ENCODE data around the gene KDM2B.

The KDM2B gene

GRCh38 chr12:121558956-121559355 is 21.9 kb downstream of the KDM2B start:
- DNase-seq, result no peak

DNA sequence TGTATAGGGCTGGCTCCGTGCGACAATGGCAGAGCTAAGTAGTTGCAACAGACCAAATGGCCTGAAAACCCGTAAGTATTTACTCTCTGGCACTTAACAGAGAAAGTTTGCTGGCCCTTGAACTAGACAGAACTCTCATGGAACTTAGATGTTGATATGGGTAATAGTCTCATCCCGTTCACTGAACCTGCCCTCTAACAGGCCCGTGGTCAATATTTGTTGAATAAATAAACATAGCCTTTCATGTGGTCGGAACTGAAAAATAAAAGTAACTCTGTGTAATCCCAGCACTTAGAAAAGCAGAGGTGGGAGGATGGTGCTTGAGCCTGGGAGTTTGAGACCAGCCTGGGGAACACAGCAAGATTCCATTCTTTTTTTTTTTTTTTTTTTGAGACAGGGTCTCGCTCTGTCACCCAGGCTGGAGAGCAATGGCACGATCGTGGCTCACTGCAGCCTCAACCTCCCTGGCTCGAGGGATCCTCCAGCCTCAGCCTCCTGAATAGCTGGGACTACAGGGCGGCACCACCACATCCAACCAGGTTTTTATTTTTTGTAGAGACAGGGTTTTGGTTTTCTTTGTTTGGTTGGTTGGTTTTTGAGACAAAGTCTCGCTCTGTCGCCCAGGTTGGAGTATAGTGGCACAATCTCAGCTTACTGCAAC is 29.7 kb downstream of the KDM2B start:
- DNase-seq, result no peak

- DNase-seq, result no peak
Measured at GRCh38 chr12:121549075-121549474, 31.7 kb downstream of the KDM2B start.

DNA sequence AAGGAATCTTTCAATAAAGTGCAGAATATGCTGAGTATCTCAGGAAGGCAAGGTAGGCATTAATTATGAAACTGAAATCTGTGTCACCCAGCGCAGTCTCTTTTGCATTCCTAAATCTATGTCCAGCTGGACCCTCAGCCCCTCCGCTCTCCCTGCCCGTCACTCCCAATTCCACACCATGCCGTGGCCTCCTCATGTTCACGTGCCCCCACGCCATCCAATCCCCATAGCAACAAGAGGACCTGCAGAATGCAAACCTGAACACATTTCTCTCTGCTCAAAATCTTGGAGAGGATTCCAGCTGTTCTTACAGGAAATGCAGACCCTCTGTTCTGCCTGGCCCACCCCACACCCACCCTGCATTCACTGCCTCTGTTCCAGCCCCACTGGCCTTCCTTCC is 35.3 kb downstream of the KDM2B start:
- DNase-seq, result no peak

DNA sequence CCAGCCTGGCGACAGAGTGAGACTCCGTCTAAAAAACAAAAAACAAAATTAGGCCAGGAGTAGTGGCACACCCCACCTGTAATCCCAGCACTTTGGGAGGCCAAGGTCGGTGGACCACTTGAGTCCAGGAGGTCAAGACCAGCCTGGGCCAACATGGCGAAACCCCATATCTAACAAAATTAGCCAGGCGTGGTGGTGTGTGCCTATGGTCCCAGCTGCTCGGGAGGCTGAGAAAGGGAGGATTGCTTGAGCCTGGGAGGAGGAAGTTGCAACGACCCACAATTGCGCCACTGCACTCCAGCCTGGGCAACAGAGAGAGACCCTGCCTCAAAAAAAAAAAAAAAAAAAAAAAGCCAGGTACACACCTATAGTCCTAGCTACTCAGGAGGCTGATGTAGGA is 37.0 kb downstream of the KDM2B start:
- DNase-seq, result no peak

DNA sequence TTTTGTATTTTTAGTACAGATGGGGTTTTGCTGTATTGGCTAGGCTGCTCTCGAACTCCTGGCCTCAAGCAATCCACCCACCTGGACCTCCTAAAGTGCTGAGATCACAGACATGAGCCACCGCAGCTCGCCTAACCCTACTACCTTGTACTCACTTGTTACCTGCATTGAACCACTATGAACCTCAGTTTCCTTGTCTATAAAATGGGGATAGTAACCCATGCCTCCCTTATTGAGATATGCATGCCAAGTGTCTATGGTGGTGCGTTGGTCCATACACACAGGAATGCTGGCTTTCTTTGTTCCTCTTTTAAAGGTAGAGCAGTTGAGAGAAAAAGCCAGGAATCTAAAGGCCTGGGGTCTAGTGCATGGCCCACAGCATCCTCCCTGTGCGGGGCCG is 40.9 kb downstream of the KDM2B start:
- DNase-seq, result no peak

DNA sequence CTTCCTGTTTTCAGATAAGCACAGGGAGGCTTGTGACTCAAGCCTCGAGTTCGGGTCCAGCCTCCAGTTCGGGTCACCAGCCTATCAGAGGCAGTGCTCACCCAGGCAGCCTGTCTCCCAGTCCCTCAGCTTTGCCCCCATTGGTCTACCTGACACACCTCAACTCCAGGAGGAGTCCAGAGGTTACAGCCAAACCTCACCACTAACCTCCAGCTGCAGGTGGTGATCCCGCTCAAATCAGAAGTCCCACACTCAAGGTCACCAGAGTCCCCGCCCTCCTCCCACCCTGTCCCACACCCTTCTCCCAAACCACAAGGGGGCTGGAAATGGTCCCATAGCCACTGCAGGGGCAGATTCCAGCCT is 42.1 kb downstream of the KDM2B start:
- DNase-seq, result no peak

GRCh38 chr12:121537814-121538698 is 42.8 kb downstream of the KDM2B start:
- DNase-seq, result no peak

- peak; percentile 12 for DNase-seq
Measured at GRCh38 chr12:121536899-121537813, 43.7 kb downstream of the KDM2B start.

DNA sequence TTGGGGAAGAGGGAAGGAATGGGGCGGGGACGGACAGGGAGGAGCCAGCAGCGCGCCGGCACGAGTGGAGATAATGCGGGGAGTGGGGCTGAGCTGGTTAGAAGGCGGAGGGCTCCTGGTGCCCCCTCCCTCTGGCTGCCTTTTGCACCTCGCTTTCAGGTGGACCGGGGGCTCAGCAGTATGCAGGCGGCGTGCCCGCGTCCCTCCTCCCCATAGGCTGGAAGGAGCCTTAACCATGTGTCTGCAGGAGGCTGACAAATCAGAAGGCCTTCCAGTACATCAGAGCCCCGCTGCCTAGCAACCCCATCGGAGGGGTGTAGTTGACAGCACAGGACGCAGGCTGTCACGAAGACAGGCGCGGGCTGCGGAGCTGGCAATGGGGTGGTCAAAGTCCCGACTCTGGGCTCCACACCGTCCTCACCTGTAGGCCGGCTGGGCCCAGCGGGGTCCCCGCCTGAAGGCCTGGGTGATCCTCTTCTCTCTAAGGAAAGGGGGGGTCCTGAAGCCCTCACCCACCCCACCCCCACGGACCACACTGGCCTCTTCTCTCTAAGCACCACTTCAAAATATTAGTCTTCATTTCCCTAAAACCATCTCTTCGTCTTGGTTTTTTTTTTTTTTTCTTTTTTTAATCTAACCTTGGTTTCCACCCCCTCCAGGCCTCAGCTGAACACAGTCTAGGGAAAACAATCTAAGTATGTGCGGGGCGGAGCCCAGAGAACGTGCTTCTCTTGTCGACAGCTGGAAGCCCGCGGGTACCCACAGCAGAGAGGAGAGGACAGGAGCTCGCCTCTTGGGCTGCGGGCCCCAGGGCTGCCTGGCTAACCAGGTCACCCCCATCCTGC is 44.5 kb downstream of the KDM2B start:
- DNase-seq, result peak; percentile 86

DNA sequence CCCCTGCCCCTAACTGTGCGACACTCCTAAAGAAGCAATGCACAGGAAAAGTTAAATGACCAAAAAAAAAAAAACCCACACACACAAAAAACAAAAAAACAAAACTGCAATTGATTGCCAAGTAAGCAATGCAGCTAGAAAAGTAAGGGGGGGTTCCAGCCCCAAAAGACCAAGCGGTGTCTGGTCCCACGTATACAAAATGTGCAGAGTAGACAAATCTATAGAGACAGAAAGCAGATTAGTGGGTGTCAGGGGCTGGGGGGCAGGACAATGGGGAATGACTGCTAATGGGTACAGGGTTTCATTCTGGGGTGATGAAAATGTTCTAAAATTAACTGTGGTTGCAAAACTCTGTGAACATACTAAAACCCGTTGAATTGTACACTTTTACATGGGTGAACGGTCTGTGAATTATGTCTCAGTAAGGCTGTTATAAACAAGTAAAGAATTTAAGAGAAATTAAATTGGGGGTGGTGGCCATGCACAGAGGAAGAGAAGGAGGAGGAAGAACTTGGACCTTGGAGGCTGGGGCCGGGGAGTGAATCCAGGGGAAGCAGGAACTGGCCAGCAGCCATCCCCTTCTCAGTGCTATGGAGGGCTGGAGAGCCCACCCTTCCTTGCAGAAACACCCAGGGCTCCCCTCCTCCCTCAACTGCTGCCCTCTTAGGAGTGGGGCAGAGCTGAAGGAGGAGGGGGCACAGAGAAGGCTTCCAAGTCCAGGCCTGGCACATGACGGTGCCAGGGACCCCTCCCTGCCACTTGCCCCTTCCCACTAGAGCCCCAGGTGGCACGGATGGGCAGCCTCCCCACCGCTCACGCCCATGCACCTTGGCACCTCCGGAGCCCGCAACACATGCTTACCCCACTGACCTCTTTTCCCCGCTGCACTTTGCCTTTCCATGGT is 45.4 kb downstream of the KDM2B start:
- DNase-seq, result no peak

GRCh38 chr12:121534495-121535148 is 46.2 kb downstream of the KDM2B start:
- no peak for DNase-seq

GRCh38 chr12:121533394-121534090 is 47.3 kb downstream of the KDM2B start:
- no peak for DNase-seq

- DNase-seq, result no peak
Measured at GRCh38 chr12:121532503-121533393, 48.1 kb downstream of the KDM2B start.

- no peak for DNase-seq
Measured at GRCh38 chr12:121531356-121531750, 49.5 kb downstream of the KDM2B start.

DNA sequence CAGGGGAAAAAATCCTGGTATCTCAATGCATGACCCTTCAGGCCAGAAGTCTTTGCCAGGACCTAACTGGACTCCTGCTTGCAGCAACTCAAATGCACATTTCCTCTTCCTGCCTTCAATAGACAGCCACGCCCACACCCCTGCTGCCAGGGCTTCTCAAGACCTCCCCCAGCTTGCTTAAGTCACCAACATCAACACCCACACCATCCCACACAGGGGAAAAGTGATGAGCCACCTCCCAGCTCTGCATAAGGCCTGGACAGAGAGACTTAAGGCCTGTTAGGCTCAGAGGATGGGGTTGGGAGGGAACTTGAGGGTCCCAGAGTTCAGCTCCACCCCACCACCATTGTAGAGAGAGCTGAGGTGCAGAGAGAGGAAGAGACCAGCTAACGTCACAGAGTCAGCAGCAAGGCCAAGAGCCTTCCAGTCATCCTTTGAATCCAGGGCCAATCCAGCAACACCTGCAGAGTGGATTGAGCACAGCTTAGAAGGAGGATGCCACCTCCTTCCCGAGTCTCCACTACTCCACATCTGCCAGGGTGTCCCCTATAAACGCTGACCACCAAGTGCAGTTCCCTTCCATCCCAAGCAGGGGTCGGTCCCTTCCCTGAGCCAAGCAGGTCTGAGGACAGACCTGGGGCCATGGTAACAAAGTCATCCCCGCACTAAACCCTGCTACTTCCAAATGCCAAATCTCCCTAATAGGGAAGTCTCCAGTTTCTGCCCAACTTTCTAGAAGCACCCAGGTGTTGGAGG is 50.0 kb downstream of the KDM2B start:
- peak; percentile 57 for DNase-seq

- DNase-seq, result no peak
Measured at GRCh38 chr12:121529184-121529583, 51.6 kb downstream of the KDM2B start.

DNA sequence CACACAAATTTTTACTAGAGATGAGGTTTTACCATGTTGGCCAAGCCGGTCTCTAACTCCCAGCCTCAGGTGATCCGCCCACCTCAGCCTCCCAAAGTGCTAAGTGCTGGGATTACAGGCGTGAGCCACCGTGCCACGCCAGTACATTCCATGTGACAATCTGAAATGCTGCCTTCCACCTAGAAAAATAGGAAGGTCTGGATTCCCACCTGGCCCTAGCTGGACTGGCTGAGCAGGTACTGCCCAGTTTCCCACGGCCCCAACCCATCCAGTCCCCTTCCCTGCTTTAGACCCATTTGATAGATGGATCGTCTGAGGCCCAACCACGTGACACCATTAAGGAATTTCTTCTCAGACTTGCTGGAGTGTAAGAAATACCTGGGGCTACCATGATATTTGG is 55.4 kb downstream of the KDM2B start:
- DNase-seq, result no peak
